ENCODE measurements around the gene FGF2. TPM values are rescaled to one million over a fixed set of nuclear protein-coding genes. Genes with fewer than 3 reads are reported as not detected.

FGF2 gene
- total RNA-seq, 1 donor from 2014 or later, result 12.2 TPM

- FAIRE-seq (no peak), DNase-seq (ENCODE audit: low spot score in 2 of 2) (no peak)
Observed at GRCh38 chr4:122882857-122883735, 56.5 kb downstream of the FGF2 start.

- DNase-seq (ENCODE audit: low spot score in 2 of 2) (no peak), FAIRE-seq (no peak)
Observed at GRCh38 chr4:122884499-122884898, 57.9 kb downstream of the FGF2 start.

- DNase-seq (ENCODE audit: low spot score in 2 of 2) (no peak), FAIRE-seq (no peak)
Observed at GRCh38 chr4:122889726-122890125, 63.1 kb downstream of the FGF2 start.

GRCh38 chr4:122890147-122890795, 63.6 kb downstream of the FGF2 start:
- no peak for FAIRE-seq

GRCh38 chr4:122894827-122895226, 68.2 kb downstream of the FGF2 start:
- no peak for FAIRE-seq
- DNase-seq (ENCODE audit: low spot score in 2 of 2), result no peak

More at GRCh38 chr4:122890147-122890795, 63.6 kb downstream of the FGF2 start:
- no peak for DNase-seq (ENCODE audit: low spot score in 2 of 2)

- no peak for DNase-seq (ENCODE audit: low spot score in 2 of 2)
Observed at GRCh38 chr4:122895336-122895995, 68.8 kb downstream of the FGF2 start.

GRCh38 chr4:122896270-122896669, 69.6 kb downstream of the FGF2 start:
- FAIRE-seq (no peak), DNase-seq (ENCODE audit: low spot score in 2 of 2) (no peak)

More at GRCh38 chr4:122895336-122895995, 68.8 kb downstream of the FGF2 start:
- FAIRE-seq, result no peak

GRCh38 chr4:122898370-122899150, 71.9 kb downstream of the FGF2 start:
- DNase-seq (ENCODE audit: low spot score in 2 of 2), result no peak

GRCh38 chr4:122899682-122900081, 73.1 kb downstream of the FGF2 start:
- DNase-seq (ENCODE audit: low spot score in 2 of 2) (no peak), FAIRE-seq (no peak)

More at GRCh38 chr4:122898370-122899150, 71.9 kb downstream of the FGF2 start:
- no peak for FAIRE-seq

- DNase-seq (ENCODE audit: low spot score in 2 of 2), result no peak
- FAIRE-seq, result no peak
Observed at GRCh38 chr4:122900314-122900713, 73.7 kb downstream of the FGF2 start.

- DNase-seq (ENCODE audit: low spot score in 2 of 2) (no peak), FAIRE-seq (no peak)
Observed at GRCh38 chr4:122901247-122902010, 74.8 kb downstream of the FGF2 start.

GRCh38 chr4:122903766-122904288, 77.2 kb downstream of the FGF2 start:
- FAIRE-seq, result no peak

GRCh38 chr4:122906859-122907305, 80.3 kb downstream of the FGF2 start:
- FAIRE-seq (no peak), DNase-seq (ENCODE audit: low spot score in 2 of 2) (no peak)

More at GRCh38 chr4:122903766-122904288, 77.2 kb downstream of the FGF2 start:
- no peak for DNase-seq (ENCODE audit: low spot score in 2 of 2)

- no peak for FAIRE-seq
- no peak for DNase-seq (ENCODE audit: low spot score in 2 of 2)
Observed at GRCh38 chr4:122908223-122908622, 81.6 kb downstream of the FGF2 start.

GRCh38 chr4:122909683-122910082, 83.1 kb downstream of the FGF2 start:
- DNase-seq (ENCODE audit: low spot score in 2 of 2) (no peak), FAIRE-seq (no peak)

GRCh38 chr4:122911588-122911987, 85.0 kb downstream of the FGF2 start:
- DNase-seq (ENCODE audit: low spot score in 2 of 2), result no peak

GRCh38 chr4:122912810-122913575, 86.4 kb downstream of the FGF2 start:
- FAIRE-seq, result no peak

More at GRCh38 chr4:122911588-122911987, 85.0 kb downstream of the FGF2 start:
- no peak for FAIRE-seq

GRCh38 chr4:122914292-122914904, 87.8 kb downstream of the FGF2 start:
- DNase-seq (ENCODE audit: low spot score in 2 of 2) (no peak), FAIRE-seq (no peak)

More at GRCh38 chr4:122912810-122913575, 86.4 kb downstream of the FGF2 start:
- no peak for DNase-seq (ENCODE audit: low spot score in 2 of 2)

Data from frontal cortex (tissue), 4 donors.